Stimulated activated CD4-positive, alpha-beta T cell treated with anti-CD3 and anti-CD28 coated beads, Interleukin-2, amount 100 ng/mL, for 4 hours (primary cell): ENCODE data around the gene CAMK1D.

Experiments used
- DNase-seq: peaks from one replicate; pipeline ENCODE4 v3.0.0-alpha.2; 2020; ENCODE audit warnings: low read depth

Gene CAMK1D

DNA sequence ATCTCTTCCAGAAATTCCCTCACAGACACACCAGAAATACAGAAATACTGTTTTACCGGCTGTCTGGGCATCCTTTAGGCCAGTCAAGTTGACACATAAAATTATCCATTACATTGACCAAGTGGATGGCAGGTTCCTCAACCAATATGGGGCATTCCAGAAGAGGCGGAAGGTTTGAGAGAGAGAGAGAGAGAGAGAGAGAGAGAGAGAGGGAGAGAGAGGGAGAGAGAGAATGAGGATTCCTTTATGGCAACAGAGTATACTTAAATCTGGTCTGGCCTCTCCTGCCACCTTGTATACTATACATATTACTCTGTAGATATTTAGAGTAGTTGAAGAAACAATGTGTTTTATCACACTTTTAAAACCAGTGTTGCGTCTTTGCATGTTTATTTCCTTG, 214.1 kb downstream of the CAMK1D start:
- DNase-seq = no peak

- DNase-seq = no peak
Observed at GRCh38 chr10:12564173-12564572, 214.8 kb downstream of the CAMK1D start.

GRCh38 chr10:12566161-12567115, 217.1 kb downstream of the CAMK1D start:
- DNase-seq = no peak

DNA sequence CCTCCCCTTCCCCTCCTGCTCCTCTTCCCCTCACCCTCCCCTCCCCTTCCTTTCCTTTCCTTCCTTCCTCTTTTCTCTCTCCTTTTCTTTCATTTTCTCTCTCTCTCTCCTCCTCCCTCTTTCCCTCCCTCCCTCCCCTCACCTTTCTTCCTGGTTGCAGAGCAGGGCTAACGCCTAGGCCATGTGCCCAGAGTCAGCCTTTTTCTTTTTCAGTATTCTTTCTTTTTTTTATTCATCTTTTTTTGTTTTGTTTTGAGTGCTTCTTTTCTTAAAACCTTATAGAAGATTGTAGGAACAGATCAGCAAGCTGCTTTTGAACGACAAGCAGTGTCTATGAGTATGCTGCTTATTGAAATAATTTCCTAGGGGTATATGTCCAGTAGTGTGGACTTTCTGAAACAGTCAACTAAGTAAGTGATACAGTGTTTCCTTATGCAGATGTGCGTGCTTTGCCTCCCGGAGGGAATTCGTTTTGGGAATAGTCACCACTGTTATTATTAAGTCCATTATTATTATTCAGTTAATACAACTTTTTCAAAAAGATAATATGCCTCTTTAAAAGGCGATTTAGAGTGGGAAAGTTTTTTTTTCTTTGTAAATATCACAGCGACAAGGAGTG, 219.2 kb downstream of the CAMK1D start:
- DNase-seq = no peak

GRCh38 chr10:12572281-12572680, 222.9 kb downstream of the CAMK1D start:
- DNase-seq = no peak

DNA sequence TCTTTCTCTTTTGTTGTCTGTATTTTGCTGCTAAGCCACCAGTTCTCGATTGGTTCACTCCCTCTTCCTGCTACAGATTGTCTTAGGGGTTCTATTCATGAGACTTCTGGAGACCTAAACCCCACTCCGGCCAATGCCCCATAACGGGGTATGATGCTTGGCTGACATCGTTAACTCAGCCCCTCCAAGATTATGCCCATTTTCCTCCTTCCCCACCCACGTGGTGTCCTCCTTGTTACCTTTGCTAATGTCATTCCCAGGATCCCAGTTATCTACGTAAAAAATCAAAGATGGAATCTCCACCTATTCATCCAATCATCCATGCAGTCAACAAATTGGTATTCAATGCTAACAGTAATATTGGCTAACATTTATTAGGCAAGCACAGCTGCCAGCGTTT, 228.3 kb downstream of the CAMK1D start:
- no peak for DNase-seq

- no peak for DNase-seq
Observed at GRCh38 chr10:12579954-12580858, 230.9 kb downstream of the CAMK1D start.

DNA sequence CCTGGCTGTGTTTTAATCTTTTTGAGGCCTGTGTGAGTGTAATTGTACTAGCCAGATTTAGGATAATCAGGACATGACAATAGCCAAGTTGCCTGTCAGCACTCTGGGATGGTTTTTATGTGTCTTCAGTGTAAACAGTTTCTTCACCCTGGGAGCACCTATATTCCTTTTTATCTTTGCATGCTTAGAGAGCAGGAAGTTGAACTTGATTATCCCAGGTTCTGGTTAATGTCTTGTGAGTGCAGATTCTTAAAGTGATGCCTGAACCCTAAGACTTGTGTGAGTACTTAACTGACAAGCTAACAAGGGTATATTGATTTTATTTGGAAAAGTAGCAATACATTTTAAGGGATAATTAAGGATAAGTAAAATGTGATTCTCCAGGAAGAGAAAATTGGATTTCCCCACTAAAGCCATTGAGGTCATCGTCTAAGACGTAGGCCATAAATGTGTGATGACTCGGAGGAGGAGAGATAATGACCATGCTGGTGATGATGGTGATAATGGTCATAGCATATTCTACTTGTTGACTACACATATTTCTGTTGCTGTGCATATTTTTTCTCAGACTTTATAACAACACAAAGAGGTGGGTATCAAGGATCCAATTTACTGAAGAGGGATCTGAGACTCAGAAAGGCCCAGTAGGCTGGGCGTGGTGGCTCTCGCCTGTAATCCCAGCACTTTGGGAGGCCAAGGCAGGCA, 234.7 kb downstream of the CAMK1D start:
- no peak for DNase-seq

GRCh38 chr10:12586741-12587140, 237.4 kb downstream of the CAMK1D start:
- no peak for DNase-seq

DNA sequence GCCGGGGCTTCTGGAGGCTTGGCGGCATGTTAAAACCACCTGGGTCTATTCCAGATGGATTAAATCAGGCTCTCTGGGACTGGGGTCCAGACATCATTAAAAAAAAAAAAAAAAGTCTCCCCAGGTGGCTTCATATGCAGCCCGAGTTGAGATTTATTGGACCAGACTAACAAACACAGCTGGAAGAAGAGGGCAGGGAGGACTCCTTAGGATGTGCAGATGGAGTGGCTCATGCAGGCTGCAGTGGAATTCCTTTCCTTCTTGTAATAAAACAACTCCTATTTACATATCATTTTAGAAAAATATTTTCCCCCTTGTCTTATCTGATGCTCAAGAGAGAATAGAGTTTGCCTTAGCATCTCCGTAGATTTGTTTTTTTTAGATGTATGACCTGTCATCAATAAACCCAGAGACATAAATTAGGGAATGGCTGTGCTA, 238.1 kb downstream of the CAMK1D start:
- DNase-seq = no peak

- DNase-seq = no peak
Observed at GRCh38 chr10:12588091-12588860, 238.9 kb downstream of the CAMK1D start.

GRCh38 chr10:12589291-12589690, 239.9 kb downstream of the CAMK1D start:
- DNase-seq = no peak

DNA sequence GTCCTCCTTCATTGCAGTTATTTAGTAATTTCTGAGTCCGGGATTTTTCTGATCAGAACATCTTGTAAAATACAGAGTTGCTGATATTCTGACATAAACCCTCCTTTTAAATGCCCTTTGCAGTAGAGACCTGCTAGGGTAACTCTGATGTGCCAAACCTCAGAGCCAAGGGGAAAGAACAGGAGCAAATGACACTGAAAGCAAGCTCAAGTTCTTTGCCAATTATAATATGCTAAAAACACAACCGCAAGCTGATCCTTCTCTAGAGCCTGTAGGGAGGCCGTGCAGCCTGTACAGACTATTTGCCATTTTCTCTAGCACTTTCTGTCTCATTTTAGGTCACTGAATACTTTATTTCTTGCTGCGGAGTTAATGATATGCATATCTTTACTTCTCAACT, 240.4 kb downstream of the CAMK1D start:
- no peak for DNase-seq

DNA sequence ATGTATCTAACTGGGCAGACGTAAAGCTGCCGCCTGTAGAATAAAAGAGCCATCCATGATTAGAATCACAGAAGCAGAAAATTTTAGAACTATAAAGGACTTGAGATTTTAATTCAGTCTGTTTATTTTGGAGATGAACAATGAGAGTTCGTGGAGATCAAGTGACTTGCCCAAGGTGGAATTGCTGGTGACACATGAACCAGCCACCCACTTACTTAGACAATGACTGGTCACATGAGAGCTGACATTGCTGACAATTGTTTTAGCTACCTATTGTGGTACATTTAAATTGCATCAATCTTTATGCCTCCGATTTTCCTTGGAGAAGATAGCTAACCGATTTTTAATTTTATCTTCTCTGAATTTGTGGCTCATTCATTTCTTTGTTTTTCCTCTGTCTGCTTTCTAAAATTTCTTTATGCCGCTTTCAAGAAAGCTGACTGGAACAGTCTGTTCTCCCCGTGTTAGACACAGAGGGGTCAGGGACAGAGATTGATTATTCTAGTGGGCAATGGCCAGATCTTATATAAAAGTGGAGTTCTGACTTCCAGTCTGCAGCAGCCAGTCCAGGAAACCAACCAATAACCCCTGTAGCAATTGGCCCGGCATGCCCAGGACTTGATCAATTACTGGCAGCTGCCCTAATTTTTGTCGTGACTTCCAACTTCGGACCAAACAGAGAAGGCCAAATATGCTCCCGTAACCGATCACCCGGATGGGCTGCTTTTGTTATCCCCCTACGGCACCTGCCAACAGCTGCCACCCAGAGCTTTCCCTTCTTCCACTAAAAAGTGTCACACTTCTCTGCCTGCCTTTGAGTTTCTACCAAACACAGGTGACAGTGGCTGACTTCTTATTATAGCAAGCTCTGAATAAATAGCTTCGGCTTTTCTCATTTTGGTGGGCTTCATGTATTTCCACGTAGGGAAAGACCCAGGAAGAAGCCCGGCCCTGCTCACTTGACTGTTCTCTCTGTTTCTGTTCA, 241.6 kb downstream of the CAMK1D start:
- DNase-seq = no peak

GRCh38 chr10:12592967-12593366, 243.6 kb downstream of the CAMK1D start:
- DNase-seq = no peak

GRCh38 chr10:12594448-12594944, 245.1 kb downstream of the CAMK1D start:
- DNase-seq = no peak

GRCh38 chr10:12595936-12596576, 246.7 kb downstream of the CAMK1D start:
- DNase-seq = no peak

GRCh38 chr10:12597176-12597575, 247.8 kb downstream of the CAMK1D start:
- DNase-seq = no peak
